ENCODE results near the gene EYA3. TPM values are rescaled to one million over a fixed set of nuclear protein-coding genes. Genes with fewer than 3 reads are reported as not detected.

Gene EYA3
- total RNA-seq, 1 experiment from 2014 or later: 17.1 TPM

DNA sequence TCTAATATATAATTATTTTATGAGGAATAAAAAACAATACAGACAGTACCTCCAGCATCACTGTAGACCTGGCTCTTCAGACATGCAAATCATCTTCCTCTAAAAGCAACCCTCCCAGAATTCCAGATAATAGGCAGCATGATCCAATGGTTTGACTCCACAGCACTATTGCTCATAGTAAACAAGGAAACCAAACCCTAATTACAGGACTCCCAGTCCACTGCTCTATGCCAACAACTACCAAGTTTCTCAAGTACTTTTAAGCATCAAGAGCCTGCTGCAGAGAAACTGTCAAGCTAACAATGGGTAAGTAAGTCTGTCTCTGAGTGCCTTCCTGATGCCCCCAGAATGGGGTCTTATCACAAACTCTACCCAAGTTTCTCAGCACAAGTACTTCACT lies 57.2 kb downstream of the EYA3 start:
- CTCF ChIA-PET: no interaction called here
- H3F3A ChIP-seq (ENCODE audit: low read length, unreplicated experiment): no peaks in the 10 kb centered on the region
- DNase-seq (peak; percentile 23), ATAC-seq (peak; percentile 67)
- no peak overlapping the region for H3K9ac ChIP-seq (ENCODE audit: low read length)
- H4K20me1 ChIP-seq (ENCODE audit: low read length): no peaks in the 10 kb centered on the region
- H3K4me2 ChIP-seq (ENCODE audit: low read length): no peak overlapping the region
- H3K27me3 ChIP-seq (ENCODE audit: low read length): no peaks in the 10 kb centered on the region
- H3K4me1 ChIP-seq (ENCODE audit: insufficient read depth, low read length): peaks cover 3% of the 10 kb centered on the region; the same call in 1 of the 2 replicates
- TF ChIP-seq EZH2 (IDR thresholded peaks at IDR 0.05; ENCODE audit: low read length, unreplicated experiment) (no peak), EZH2phosphoT487 (IDR thresholded peaks at IDR 0.05; ENCODE audit: borderline replicate concordance, low read length) (no peak)
- TF ChIP-seq, protein P1, sequence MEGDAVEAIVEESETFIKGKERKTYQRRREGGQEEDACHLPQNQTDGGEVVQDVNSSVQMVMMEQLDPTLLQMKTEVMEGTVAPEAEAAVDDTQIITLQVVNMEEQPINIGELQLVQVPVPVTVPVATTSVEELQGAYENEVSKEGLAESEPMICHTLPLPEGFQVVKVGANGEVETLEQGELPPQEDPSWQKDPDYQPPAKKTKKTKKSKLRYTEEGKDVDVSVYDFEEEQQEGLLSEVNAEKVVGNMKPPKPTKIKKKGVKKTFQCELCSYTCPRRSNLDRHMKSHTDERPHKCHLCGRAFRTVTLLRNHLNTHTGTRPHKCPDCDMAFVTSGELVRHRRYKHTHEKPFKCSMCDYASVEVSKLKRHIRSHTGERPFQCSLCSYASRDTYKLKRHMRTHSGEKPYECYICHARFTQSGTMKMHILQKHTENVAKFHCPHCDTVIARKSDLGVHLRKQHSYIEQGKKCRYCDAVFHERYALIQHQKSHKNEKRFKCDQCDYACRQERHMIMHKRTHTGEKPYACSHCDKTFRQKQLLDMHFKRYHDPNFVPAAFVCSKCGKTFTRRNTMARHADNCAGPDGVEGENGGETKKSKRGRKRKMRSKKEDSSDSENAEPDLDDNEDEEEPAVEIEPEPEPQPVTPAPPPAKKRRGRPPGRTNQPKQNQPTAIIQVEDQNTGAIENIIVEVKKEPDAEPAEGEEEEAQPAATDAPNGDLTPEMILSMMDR (conservative IDR thresholded peaks at IDR 0.05; ENCODE audit: low read depth, low read length): no peak
- no peaks in the 10 kb centered on the region for H3K9me3 ChIP-seq (ENCODE audit: low read length)
- H3K79me2 ChIP-seq (ENCODE audit: low read length): no peaks in the 10 kb centered on the region
- intact Hi-C loops (cut with micrococcal nuclease): no loop called here
- H2AFZ ChIP-seq (ENCODE audit: low read length): no peak overlapping the region
- POLR2A ChIA-PET (ENCODE audit: unreplicated experiment): no interaction called here
- H3K4me3 ChIP-seq (ENCODE audit: low read length): no peak overlapping the region
- H3K36me3 ChIP-seq (ENCODE audit: low read depth, low read length): peaks cover 4% of the 10 kb centered on the region; the same call in 1 of the 2 replicates
- BruUV-seq (replicated peaks): no TSS peak
- H3K9me2 ChIP-seq (replicated peaks; ENCODE audit: low read length): no peaks in the 10 kb centered on the region
- H3K27ac ChIP-seq (ENCODE audit: low read length): no peak overlapping the region

DNA sequence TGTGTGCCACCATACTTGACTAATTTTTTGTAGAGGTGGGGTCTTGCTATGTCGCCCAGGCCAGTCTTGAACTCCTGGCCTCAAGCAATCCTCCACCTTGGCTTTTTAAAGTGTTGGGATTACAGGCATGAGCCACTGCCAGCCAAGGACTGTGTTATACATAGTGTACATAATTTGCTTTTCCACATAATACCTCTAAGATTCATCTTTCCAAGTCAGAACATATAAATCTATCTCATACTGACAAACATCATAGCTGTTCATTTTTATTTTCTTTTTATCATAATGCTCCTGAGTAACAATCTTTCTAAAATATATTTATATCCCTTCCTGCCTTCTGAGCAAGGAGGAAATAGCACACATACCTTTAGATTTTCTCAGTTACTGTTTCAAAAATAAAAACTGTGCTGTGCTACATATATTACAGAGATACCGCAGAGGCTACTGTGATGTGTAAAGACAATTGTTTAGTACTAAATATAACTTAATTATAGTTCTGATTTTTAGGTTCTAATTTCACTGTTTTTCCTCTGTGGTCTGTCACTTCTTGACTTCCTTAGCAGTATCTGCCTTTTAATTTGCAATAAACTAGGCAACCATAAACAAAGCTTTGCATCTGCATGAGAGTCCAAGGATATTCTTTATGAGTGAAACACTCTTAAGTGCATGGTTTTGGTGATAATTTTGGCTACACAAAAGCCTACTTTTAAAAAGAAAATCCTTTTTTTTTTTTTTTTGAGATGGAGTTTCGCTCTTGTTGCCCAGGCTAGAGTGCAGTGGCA lies 59.3 kb downstream of the EYA3 start:
- Histone ChIP-seq H3K27me3 (ENCODE audit: low read length) (no peaks in the 10 kb centered on the region), H3K9me3 (ENCODE audit: low read length) (no peaks in the 10 kb centered on the region), H3K9me2 (replicated peaks; ENCODE audit: low read length) (no peaks in the 10 kb centered on the region), H3F3A (ENCODE audit: low read length, unreplicated experiment) (no peaks in the 10 kb centered on the region), H2AFZ (ENCODE audit: low read length) (no peak overlapping the region), H3K4me3 (ENCODE audit: low read length) (no peak overlapping the region), H3K4me2 (ENCODE audit: low read length) (no peak overlapping the region), H3K27ac (ENCODE audit: low read length) (no peak overlapping the region), H3K9ac (ENCODE audit: low read length) (no peak overlapping the region), H4K20me1 (ENCODE audit: low read length) (no peaks in the 10 kb centered on the region), H3K79me2 (ENCODE audit: low read length) (no peaks in the 10 kb centered on the region), H3K36me3 (ENCODE audit: low read depth, low read length) (peaks cover 4% of the 10 kb centered on the region; the same call in 1 of the 2 replicates), H3K4me1 (ENCODE audit: insufficient read depth, low read length) (peaks cover 3% of the 10 kb centered on the region; the same call in 1 of the 2 replicates)
- ChIA-PET POLR2A (ENCODE audit: unreplicated experiment) (no interaction called here), CTCF (no interaction called here)
- TF ChIP-seq, protein P1 (conservative IDR thresholded peaks at IDR 0.05; ENCODE audit: low read depth, low read length): no peak
- TF ChIP-seq EZH2 (IDR thresholded peaks at IDR 0.05; ENCODE audit: low read length, unreplicated experiment) (no peak), EZH2phosphoT487 (IDR thresholded peaks at IDR 0.05; ENCODE audit: borderline replicate concordance, low read length) (no peak)
- intact Hi-C loops (cut with micrococcal nuclease): no loop called here
- ATAC-seq (no peak), DNase-seq (no peak)
- BruUV-seq (replicated peaks): no TSS peak

DNA sequence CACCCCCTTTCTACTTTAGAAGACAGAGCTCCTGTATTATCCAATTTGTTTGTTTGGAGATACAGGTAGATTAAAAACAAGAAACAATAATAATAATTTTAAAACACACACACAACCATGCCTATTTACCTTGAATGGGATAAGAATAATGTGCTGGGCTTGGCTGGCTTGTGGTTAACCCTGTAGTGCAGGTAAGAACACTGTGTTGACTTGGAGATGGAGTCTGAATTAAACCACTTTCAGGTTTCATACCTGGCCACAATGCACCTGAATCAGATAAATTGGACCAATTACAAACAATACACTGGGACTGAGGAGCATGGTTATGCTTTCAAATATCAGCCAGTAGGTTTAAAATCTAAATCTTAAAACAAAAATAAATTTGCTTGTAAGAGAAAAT lies 60.8 kb downstream of the EYA3 start:
- Histone ChIP-seq H3K4me2 (ENCODE audit: low read length) (no peak overlapping the region), H3K9ac (ENCODE audit: low read length) (no peak overlapping the region), H3K79me2 (ENCODE audit: low read length) (no peaks in the 10 kb centered on the region), H3K9me2 (replicated peaks; ENCODE audit: low read length) (no peaks in the 10 kb centered on the region), H2AFZ (ENCODE audit: low read length) (no peak overlapping the region), H3K4me1 (ENCODE audit: insufficient read depth, low read length) (peaks cover 3% of the 10 kb centered on the region; the same call in 1 of the 2 replicates), H3K9me3 (ENCODE audit: low read length) (no peaks in the 10 kb centered on the region), H3K36me3 (ENCODE audit: low read depth, low read length) (no peaks in the 10 kb centered on the region), H3K27me3 (ENCODE audit: low read length) (no peaks in the 10 kb centered on the region), H3F3A (ENCODE audit: low read length, unreplicated experiment) (no peaks in the 10 kb centered on the region), H3K27ac (ENCODE audit: low read length) (no peak overlapping the region), H3K4me3 (ENCODE audit: low read length) (no peak overlapping the region), H4K20me1 (ENCODE audit: low read length) (no peaks in the 10 kb centered on the region)
- BruUV-seq (replicated peaks): no TSS peak
- intact Hi-C loops (cut with micrococcal nuclease): no loop called here
- no peak for TF ChIP-seq EZH2 (IDR thresholded peaks at IDR 0.05; ENCODE audit: low read length, unreplicated experiment)
- TF ChIP-seq EZH2phosphoT487 (IDR thresholded peaks at IDR 0.05; ENCODE audit: borderline replicate concordance, low read length): no peak
- TF ChIP-seq, protein P1 (conservative IDR thresholded peaks at IDR 0.05; ENCODE audit: low read depth, low read length): no peak
- POLR2A ChIA-PET (ENCODE audit: unreplicated experiment): no interaction called here
- CTCF ChIA-PET: no interaction called here
- ATAC-seq: no peak
- DNase-seq: no peak

Measured in PC-3 (cell line).